ENCODE results near the gene SLC43A2.
A peak's percentile ranks its signal among the peaks of the same experiment; 100 is the strongest.
"Not testable (repeated sequence)": the region's sequence is repeated elsewhere in the genome, so short reads cannot be mapped to it uniquely, and the experiment has no call there.

SLC43A2 gene

DNA sequence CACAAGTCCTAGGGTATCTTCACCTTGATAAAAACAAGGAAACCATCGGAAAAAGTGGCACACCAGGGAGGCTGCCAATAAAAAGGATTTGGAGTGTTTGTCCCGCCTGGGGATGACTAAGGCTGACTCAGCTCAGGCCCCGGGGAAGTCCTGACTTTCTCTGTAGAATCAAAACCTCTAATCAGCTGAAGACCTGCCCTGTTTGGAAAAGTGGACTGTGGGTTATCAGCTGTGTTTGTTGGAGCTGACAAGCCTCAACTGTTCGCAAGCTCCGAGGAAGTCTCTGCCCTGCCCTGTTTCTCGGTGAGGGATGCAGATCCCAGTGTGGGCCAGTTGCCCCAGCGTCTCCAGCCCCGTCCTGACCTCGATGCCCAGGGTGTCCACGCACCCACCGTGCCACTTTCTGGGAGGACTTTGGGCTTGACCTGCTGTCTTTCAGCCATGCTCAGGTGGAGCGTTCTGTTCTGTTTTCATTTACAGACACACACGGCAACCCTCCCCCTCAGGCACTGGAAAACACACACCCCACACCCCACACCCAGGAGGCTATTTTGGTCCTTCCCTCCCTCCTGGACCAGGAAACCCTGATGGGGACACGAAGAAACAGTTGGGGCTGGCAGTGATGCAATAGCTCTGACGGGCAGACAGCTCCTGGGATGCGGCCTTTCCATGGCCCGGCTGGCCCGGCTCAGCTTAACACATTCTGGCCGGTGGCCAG, 38.4 kb downstream of the SLC43A2 start:
- DNase-seq (ENCODE audit: low read depth, low spot score), result no peak

DNA sequence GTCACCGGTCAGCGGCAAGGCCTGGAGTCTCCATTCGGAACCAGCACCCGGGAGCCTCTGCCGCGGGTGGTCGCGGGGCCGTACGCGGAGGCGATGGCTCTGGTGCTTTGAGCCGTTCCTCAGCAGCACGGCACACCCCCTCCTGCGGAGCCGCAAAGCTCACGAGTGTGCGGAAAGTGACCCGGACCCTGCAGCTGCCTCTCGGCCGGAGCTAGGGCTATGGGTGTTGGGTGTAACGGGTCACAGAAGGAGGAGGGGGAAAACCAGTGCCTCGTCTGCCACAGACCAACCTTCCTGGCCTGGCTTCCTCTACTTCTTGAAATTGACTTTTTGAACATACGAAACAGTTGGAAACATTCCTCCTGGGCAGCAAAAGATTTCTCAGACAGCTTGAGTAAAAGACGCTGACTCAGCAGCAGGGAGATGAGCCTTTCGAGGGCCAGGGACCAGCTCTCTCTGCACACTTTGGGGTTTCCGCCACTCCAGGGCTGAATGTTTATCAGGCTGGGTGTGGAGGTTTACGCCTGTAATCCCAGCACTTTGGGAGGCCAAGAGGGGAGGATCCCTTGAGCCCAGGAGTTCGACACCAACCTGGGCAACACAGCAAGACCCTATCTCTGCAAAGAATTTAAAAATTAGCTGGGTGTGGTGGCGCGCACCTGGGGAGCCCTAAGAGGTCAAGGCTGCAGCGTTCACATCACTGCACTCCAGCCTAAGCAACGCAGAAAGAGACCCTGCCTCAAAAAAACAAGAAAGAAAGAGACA, 39.6 kb downstream of the SLC43A2 start:
- no peak for DNase-seq (ENCODE audit: low read depth, low spot score)

DNA sequence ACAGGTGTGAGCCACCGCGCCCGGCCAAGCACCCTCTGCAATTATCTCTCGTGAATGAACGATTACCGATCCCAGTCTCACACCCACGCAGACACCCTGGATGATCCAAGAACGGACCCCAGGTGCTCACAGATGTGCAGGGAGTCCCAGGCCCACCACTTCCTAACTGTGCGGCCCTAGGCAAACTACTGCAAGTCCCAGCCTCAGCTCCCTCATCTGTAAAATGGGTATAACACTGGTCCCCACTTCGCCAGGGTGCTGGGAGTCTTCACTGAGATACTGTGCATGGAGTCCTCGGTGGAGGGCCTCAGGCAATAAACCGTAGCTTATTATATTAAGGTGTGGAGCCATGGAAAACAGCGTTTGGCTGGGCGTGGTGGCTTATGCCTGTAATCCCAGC, 44.5 kb downstream of the SLC43A2 start:
- no peak for DNase-seq (ENCODE audit: low read depth, low spot score)

DNA sequence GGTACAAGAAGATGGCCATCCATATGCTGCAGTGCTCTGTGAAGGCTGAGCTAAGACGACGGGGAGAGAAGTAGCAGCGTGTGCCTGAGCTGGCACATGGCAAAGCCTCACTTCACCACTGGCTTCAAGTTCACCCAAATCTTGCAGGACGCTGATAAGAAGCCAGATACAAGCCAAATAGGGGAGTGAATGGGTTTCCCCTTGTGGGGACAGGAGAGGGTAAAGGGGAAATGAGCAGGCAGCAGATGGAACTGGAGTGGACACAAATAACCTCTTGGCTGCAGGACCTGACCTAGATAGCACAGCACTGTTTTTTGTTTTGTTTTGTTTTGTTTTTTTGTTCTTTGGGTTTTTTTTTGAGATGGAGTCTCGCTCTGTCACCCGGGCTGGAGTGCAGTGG, 45.1 kb downstream of the SLC43A2 start:
- no peak for DNase-seq (ENCODE audit: low read depth, low spot score)

DNA sequence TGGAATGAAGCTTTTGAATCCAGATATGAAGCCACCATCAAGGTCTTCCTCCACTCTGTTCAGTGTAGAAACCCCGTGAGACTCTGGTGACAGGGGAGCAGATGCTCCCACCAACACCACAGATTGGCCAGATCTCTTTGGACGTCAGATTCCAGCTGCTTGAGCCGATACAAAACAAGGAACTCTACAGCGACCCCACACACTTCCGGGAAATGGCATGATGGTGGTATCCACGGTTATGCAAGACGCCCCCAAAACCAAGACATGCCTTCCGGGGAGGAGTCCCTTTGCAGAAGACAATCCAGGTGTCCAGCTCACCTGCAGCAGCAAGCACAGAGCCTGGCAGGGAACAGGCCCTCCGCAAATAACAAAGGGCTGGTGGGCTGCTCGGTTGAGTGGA, 46.3 kb downstream of the SLC43A2 start:
- DNase-seq (ENCODE audit: low read depth, low spot score), result no peak

DNA sequence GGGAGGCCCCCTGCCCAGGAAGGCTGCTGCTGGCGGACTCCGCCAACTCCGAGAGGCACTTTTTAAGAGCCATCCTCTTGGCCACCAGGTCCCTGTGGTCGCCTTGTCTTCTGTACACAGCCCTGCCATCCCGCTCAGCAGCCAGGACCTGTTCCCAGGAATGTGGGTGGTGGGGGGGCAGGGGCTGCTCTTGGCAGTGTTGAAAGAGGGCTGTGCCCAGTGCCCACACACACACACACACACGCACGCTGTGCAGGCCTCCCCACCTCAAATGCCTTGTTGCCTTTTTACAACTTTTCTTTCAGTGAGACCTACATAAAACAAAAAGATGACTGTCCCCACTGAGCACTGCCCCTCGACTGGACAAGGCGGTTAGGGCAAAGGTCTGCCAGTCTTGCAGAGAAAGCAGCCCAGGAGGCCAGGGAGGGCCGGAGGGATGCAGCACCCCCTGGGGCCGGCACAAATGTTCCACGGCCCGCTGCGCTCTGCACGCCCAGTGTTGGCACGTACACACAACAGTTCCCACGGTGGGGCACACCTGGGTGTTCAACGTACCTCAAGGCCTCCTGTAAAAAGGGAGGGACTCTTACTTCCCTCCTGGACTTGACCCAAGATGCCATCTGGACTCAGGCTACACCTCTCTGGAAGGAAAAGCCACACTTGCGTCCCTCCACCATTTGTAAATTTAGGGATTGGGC, 47.5 kb downstream of the SLC43A2 start:
- no peak for DNase-seq (ENCODE audit: low read depth, low spot score)

DNA sequence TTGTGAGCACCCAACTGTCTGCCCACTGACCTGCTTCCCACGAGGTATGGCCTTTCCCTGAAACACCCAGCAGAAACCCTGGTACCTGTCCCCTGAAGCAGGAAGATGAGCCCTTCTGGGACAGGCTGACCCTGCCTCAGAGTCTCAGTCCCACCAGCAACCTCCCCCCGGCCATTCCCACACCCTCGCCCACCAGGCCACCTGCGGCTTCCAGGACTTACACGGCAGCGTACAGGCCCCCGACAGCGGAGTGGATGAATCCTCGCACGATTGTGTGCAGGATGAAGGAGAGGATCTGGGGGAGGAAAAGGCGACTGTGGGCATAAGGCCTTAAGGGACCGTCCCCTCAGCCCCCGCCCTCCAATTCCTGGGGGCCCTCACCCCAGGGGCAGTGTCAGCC, 50.6 kb downstream of the SLC43A2 start:
- DNase-seq (ENCODE audit: low read depth, low spot score), result no peak

DNA sequence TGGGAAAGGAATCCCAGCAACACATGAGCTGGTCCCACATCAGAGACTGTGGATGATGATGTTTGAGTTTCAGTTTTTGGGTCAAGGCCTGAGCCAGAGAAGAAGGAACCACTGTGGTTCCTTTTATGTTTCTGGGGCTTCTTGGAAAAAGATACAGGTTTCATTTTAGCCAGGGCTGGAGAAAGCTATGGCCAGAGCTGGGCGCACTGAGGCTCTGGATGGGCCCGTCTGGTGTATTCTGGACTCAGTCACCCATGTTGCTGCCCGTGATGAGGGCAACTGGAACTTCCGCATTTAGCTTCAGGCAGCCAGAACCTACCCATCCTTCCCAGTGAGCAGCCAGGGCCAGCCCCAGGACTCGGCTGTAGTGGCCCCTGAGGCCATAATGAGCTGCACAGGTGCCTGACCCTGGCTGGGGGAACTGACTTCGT, 51.0 kb downstream of the SLC43A2 start:
- DNase-seq (ENCODE audit: low read depth, low spot score), result no peak

DNA sequence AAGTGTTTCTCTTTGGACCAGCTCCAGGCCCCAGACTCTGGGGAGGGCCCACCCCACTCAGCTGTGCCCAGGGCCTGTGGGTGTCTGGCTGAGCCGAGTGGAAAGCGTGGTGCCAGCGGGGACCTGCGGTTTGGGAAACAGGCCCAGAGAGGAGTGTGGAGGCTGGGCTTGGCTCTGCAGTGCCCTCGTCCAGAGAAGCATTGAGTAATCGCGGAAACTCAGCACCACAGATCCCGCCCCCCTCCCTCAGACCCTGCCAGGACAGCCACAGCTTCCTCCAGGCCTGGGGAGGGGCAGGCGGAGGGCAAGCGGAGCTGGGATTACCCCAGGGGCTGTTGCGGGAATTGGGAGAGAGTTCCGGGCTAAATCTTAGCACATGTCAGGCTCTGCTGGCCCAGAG, 51.5 kb downstream of the SLC43A2 start:
- peak; percentile 58 for DNase-seq (ENCODE audit: low read depth, low spot score)

DNA sequence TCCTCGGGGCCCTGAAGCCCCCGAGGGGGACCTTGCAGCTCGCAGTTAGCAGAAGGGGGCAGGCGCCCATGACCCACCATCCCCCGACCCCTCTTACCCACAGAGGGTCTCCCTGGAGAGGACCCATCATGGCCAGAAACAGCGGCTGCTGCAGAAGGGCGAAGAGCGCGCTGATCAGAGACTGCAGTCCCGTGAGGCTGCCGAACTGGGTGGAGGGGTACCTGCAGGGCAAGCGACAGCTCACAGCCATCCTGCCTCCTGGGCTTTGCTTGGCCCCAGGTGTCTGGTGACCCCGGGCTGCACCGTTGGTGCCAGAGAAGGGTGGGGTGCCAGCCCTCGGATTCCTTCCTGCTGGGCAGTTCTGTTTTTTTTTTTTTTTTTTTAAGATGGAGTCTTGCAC, 52.1 kb downstream of the SLC43A2 start:
- no peak for DNase-seq (ENCODE audit: low read depth, low spot score)

DNA sequence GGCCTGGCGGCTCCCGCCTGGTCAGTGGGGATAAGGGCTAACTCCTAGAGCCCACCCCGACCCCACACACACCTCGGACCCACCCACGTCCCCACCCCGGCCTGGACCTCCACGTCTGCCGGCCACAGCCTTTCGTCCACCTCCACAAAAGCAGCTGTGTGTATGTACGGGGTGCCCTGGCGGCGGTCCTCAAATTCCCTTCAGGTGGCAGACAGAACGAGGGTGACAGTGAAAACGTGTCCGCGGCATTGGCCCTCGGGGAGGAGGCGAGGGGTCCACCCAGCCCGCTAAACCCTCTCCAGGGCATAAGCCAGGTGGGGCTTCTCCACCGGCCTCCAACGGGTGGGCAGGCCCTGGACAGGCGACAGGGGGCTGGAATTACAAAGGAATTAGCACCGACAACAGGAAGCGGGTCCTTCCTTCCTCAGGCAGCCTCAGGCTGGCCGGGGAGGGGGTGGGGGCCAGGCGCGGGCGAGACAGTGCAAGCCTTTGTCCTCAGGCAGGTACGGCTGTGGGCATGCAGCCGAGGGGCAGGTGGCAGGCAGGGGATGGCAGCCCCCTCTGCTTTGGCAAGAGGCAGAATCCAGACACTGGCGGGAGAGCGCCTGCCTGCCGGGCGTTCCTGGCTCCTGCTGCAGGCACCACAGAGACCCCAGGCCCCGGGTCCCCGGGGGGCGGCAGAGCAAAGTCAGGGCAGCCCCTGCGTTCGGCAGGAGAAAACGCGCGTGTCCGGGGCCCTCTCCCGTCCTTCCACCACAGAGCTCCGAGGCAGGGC, 53.8 kb downstream of the SLC43A2 start:
- no peak for DNase-seq (ENCODE audit: low read depth, low spot score)

DNA sequence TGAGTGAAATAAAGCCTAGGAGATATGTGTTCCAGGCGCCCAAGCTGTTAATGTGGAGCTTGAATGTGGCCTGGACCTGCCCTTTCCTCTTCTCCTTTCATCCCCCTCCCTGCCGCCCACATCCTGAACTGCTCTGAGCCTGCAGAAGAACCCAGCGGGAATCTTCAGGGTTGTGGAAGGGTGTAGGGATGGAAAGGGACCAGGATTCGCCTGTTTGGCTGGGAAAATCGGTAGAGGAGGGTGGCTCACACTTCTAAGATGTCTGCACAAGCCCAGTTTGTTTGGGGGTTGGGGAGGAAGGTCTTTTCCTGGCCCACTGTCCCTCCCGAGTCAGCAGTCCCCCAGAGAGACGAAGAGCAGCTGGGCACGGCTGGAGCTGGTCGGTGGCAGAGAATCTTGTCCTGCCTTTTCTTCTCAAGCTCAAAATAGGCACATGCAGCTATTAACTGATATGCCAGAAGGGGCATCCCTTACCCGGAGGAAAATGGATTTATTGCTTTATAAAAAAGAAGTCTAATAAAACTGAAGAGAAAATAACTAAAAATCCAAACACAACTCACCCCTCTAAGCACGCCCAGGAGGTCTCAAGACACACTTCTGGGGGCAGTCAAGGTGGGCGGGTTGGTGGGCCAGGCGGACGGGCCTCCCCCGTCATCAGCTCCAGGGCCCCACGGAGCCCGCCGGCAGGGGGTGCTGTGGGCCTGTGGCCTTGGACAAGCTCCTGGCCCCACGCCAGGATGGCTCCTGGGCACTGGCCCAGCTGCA, 54.5 kb downstream of the SLC43A2 start:
- no peak for DNase-seq (ENCODE audit: low read depth, low spot score)

DNA sequence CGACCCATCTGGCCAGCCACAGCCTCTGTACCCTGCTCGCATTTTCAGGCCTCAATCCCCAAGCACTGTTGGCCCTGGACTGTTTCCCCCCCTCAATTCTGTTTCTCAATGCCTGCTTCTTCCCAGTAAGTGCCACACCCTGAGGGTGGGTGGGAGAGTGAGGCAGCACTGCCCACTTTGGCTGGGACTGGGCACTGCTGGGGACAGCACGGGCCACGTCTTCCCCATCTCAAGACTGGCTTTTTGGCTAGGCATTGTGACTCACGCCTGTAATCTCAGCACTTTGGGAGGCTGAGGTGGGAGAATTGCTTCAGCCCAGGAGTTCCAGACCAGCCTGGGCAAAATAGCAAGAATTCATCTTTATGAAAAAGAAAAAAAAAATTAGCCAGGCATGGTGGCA, 56.0 kb downstream of the SLC43A2 start:
- not testable (repeated sequence) for DNase-seq (ENCODE audit: low read depth, low spot score)

DNA sequence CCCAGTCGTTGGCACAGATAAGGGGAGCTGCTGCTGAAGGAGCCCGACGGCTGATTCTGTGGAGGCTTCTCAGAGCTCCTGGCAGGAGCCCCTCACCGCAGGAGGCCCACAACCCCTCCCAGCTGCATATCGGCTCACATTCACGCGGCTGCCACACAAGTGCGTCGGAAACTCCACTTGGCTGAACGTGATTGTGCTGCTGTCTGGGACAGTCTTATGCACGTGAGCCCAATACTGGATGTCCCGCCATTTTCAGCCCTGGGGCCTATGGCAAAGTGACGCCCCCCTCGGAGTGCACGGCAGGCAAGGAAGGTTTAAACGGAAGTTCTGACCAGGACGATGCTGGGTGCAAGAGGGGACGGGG, 57.3 kb downstream of the SLC43A2 start:
- no peak for DNase-seq (ENCODE audit: low read depth, low spot score)

DNA sequence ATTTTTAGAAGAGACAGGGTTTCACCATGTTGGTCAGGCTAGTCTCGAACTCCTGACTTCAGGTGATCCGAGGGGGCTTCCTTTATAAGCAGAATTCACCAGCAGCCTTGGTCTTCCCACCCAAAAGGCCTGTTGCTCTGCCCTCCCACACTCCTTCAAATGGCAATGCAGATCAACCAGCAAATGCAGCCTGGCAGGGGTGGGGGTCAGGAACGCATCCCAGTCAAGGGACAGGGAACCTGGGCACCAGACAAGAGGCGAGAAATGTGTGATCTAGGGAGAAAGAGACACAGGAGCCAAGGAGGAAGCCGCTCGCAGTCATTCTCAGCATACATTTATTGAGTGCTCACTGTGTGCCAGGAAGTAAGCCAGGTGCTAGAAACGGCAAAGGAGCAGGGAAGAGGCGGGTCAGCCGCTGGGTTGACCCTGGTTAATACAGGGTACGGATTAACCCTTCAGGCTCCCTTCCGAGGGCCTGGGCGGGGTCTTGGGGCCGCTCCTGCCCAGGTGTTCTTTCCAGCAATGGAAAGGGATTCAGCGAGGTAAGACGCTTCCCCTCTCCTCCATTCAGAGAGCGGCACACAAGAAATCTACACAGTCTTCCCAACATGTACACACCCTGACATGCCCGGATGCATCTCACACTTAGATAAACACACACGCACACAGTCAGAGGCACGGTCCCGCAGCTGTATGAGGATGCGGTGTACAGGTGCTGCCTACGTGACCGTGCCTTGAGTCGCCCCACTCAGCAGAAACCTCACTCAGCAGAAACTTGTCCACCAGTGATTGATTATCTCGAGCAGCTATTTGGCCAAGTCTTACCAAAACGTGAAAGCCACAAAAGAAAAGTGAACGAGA, 59.5 kb downstream of the SLC43A2 start:
- no peak for DNase-seq (ENCODE audit: low read depth, low spot score)

DNA sequence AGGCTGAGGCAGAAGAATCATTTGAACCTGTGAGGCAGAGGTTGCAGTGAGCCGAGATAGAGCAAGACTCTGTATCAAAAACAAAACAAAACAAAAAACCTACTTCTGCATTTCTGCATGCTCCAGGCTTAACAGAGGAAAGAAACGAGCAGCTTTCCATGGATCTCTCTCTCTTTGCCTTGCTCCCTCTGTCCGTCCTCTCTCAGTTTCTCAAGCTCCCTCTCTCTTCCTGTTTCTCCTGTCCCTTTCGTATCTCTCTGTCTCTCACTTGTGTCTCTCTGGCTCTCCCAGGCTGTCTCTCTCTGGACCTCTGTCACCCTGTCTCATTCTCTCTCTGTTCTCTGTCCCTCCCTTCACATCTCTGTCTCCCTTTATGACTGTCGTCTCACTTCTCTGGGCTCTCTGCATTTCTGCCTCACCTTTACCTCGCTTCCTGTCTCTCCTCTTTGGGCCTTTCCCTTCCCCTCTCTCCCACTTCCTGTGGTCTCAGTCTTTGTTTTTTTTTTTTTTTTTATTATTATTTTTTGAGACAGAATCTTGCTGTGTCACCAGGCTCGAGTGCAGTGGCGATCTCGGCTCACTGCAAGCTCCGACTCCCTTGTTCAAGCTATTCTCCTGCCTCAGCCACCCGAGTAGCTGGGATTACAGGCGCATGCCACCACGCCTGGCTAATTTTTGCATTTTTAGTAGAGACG, 62.0 kb downstream of the SLC43A2 start:
- DNase-seq (ENCODE audit: low read depth, low spot score), result no peak

DNA sequence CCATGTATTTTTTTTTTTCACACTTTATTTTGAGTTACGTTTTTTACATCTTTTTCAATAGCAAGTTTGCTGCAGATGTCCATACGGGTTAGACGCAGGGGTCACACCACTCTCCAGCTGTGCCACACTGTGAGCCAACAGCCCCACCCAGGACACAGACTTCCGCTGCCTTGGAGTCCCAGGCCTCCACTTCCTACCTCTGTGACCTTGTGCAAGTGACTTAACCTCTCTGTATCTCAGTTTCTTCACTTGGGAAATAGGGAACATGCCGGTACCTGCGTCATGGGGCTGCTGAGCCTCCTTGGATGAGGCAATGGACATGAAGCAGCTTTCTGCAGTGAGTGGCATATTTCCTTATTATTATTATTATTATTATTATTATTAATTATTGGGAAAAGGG, 62.8 kb downstream of the SLC43A2 start:
- DNase-seq (ENCODE audit: low read depth, low spot score), result no peak

DNA sequence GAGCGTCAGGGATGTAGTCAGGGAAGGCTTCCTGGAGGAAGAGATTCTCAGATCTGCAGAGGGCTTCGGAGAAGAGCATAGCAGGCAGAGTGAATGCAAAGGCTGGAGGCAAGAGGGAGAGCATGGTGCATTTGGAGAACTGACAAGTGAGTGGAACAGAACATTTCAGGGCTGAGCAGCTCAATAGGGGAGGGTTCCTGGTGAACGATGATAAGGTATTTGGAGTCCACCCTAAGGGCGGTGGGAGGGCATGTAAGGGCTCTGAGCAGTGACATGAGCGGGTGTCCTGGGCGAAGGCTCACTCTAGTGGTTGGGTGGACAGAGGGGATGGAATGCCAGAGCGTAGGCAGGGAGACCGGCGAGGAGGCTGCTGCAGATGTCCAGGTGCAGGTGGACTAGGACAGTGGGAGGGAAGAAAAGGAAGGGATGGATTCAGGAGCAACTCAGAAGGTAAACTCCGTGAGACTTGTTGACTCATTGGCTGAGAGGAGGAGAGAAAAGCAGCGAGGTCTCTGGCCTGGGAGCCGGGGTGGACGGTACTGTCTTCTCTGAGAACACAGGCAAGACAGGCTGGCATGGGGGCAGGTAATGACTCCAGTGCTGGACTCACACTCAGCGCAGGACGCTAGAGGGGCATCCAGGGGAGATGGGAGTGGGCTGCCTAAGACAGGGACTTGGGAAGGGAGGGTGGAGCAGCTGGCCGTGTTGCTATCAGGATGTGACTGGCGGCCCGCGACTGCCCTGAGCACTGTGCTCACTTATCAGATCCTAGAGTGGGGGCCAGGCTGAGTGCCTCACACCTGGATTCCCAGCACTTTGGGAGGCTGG, 64.6 kb downstream of the SLC43A2 start:
- DNase-seq (ENCODE audit: low read depth, low spot score), result no peak

DNA sequence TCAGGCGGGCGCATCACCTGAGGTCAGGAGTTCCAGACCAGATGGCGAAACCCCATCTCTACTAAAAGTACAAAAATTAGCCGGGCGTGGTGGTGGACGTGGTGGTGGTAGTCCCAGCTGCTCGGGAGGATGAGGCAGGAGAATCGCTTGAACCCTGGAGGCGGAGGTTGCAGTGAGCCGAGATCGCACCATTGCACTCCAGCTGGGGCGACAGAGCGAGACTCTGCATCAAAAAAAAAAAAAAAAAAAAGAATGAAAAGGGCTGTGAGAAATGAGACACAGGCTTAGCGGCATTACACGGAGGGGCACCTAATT, 65.2 kb downstream of the SLC43A2 start:
- DNase-seq (ENCODE audit: low read depth, low spot score), result not testable (repeated sequence)
